Esophagus muscularis mucosa (tissue), 3 donors: ENCODE data around the gene USP9Y.

Experiments
- POLR2A ChIP-seq: fragments of 450-650 bp; IDR thresholded peaks from one replicate; pipeline ENCODE4 v1.6.1; 2017; ENCODE audit warnings: antibody characterized with exemption, moderate library complexity, mild to moderate bottlenecking, low read depth
- TF ChIP-seq, protein P1 (sequence below), 3 experiments: fragments of 200-600 bp in 2 of 3; fragments of 450-650 bp in 1 of 3; sonication (generic) in 2 of 3; IDR thresholded peaks; one replicate each; pipeline ENCODE4 v1.5.1; 2017 to 2019; ENCODE audit warnings: antibody characterized with exemption in 3 of 3, mild to moderate bottlenecking in 2 of 3, moderate library complexity in 1 of 3

DNA sequence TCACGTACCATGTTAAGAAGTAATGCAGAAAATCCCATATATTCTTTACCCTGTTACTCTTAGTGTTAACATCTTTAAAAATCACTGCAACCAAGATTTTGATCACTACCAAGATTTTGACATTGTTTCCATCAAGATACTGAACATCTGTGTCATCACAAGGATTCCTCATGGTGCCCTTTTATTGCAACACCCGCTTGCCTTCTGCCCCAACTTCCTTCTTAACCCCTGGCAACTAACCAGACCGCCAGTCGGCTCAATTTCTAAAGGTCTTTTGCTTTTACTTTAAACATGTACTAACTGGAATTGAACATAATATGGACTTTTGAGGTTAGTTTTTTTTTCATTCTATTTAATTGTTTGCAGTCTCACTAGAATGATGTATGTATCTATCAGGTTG, 41.7 kb downstream of the USP9Y start:
- no peak for TF ChIP-seq POLR2A
- TF ChIP-seq, protein P1, sequence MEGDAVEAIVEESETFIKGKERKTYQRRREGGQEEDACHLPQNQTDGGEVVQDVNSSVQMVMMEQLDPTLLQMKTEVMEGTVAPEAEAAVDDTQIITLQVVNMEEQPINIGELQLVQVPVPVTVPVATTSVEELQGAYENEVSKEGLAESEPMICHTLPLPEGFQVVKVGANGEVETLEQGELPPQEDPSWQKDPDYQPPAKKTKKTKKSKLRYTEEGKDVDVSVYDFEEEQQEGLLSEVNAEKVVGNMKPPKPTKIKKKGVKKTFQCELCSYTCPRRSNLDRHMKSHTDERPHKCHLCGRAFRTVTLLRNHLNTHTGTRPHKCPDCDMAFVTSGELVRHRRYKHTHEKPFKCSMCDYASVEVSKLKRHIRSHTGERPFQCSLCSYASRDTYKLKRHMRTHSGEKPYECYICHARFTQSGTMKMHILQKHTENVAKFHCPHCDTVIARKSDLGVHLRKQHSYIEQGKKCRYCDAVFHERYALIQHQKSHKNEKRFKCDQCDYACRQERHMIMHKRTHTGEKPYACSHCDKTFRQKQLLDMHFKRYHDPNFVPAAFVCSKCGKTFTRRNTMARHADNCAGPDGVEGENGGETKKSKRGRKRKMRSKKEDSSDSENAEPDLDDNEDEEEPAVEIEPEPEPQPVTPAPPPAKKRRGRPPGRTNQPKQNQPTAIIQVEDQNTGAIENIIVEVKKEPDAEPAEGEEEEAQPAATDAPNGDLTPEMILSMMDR (IDR thresholded peaks at IDR 0.05) = no peak
